HG02759 (cell line): ENCODE results near the gene ETV3L.
"Not testable (repeated sequence)": the region's sequence is repeated elsewhere in the genome, so short reads cannot be mapped to it uniquely, and the experiment has no call there.

ENCODE experiments used
- ATAC-seq: cut with Tn5 transposase; IDR thresholded peaks from one replicate; pipeline ENCODE4 v1.9.1; 2021; ENCODE audit warnings: mild to moderate bottlenecking, moderate library complexity; ENCODE audit not compliant: unreplicated experiment

Gene ETV3L

DNA sequence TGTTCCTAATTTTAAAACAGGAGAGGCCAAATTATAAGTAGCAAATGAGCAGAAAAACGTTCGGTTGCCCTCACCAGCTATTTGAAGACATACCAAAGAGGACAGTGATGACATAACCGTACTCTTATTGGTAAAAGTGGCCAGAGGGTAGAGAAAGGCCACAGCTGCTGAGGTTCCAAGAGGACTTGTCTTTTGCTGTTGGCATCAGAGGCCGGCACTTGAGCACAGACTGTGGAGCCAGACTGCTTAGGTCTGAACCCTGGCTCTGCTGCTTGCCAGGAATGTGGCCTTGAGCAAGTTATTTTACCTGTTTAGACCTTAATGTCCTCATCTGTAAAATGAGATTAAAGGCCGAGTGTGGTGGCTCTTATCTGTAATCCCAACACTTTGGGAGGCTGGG, 14.9 kb downstream of the ETV3L start:
- no peak for ATAC-seq

GRCh38 chr1:157081707-157082106, 17.9 kb downstream of the ETV3L start:
- no peak for ATAC-seq

GRCh38 chr1:157080714-157081113, 18.9 kb downstream of the ETV3L start:
- no peak for ATAC-seq

- no peak for ATAC-seq
Observed at GRCh38 chr1:157077394-157077793, 22.2 kb downstream of the ETV3L start.

DNA sequence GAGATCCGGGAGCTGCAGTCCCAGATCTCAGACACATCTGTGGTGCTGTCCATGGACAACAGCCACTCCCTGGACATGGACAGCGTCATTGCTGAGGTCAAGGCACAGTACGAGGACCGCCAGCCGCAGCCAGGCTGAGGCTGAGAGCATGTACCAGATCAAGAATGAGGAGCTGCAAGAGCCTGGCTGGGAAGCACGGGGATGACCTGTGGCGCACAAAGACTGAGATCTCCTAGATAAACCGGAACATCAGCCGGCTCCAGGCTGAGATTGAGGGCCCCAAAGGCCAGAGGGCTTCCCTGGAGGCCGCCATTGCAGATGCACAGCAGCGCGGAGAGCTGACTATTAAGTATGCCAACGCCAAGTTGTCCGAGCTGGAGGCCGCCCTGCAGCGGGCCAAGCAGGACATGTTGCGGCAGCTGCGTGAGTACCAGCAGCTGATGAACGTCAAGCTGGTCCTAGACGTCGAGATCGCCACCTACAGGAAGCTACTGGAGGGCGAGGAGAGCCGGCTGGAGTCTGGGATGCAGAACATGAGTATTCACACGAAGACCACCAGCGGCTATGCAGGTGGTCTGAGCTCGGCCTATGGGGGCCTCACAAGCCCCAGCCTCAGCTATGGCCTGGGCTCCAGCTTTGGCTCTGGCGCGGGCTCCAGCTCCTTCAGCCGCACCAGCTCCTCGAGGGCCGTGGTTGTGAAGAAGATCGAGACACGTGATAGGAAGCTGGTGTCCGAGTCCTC, 25.5 kb downstream of the ETV3L start:
- ATAC-seq: no peak

DNA sequence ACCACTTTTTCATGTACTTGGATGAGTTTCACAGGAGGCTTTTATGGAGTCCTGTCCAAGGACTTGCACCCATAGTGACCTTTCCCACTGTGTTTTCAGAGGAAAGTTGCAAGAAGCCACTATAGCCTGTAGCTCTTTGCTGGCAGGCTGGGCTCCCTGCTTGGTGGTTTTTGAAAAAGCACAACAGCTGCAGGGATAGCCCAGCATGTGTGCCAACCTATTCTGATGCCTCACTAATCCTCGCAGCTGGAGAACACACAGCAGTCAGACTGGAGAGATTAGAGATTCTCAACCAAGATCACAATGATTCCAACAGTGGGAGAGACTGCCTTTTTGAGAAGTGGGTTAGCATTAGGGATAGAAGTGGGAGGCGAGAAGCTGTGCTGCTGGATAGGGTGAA, 30.0 kb downstream of the ETV3L start:
- no peak for ATAC-seq

DNA sequence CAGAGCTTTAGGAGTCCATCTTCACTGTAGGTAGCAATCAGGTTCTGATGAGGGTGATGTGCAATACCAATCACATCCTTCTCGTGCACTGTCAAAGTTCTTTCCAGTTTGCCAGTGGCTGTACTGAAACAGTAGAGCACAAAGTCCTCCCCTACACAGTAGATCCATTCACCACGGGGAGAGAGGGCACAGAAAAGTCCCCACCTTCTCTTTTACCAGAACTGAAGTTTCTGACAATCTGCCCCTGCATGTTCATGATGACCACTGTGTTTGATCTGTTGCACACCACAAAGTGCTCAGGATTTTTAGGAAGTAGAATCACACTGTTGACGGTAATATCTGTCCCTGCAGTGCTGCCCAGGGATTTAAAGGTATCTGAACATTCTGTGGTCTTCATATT, 40.4 kb downstream of the ETV3L start:
- not testable (repeated sequence) for ATAC-seq

DNA sequence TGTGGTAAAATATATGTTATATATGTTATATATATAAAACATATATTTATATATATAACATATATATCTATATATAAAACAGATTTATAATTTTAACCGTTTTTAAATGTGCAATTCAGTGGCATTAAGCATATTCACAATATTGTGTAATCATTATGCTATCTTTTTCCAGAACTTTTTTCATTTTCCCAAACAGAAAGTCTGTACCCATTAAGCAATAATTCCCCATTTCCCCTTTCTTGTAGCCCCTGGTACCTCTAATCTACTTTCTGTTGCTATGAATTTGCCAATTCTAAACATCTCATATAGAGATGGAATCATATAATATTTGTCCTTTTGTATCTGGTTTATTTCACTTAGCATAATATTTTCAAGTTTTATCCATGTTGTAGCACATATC, 43.3 kb downstream of the ETV3L start:
- no peak for ATAC-seq

GRCh38 chr1:157055729-157056128, 43.9 kb downstream of the ETV3L start:
- ATAC-seq: not testable (repeated sequence)

DNA sequence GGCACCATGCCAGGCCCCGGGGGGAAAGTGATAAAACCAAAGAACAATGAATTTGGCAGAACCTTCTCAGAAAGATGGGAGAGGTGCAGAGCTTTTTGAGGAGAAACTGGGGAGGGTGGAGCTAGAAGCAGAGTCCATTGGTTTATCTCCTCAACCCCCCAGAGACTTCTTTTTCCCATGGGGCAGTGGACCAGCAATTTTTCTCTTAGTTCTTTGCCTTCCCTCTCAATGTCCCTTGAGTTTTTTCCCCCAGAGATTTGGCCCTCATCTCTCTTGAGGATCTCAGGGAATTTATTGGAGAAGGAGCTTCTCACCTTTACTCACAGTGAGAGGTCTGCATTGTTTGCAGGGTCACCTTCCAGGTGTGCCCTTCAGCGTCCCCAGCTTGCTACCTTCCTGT, 48.8 kb downstream of the ETV3L start:
- ATAC-seq: no peak

DNA sequence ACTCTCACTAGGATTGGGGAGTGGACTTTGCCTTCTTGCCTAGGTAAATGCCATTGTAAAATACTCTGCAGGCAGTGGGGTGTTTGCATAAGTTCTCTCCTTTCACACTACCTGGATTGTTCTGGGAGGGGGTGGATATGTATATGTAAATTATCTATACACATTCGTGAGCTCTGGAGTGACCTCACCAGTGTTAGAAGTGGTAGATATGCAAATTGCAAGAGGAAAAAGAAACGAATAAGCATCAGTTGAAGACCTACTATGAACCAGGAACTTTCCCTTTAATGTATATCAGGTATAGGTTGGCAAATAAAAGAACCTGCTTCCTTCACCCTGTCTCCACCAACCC, 52.6 kb downstream of the ETV3L start:
- no peak for ATAC-seq

DNA sequence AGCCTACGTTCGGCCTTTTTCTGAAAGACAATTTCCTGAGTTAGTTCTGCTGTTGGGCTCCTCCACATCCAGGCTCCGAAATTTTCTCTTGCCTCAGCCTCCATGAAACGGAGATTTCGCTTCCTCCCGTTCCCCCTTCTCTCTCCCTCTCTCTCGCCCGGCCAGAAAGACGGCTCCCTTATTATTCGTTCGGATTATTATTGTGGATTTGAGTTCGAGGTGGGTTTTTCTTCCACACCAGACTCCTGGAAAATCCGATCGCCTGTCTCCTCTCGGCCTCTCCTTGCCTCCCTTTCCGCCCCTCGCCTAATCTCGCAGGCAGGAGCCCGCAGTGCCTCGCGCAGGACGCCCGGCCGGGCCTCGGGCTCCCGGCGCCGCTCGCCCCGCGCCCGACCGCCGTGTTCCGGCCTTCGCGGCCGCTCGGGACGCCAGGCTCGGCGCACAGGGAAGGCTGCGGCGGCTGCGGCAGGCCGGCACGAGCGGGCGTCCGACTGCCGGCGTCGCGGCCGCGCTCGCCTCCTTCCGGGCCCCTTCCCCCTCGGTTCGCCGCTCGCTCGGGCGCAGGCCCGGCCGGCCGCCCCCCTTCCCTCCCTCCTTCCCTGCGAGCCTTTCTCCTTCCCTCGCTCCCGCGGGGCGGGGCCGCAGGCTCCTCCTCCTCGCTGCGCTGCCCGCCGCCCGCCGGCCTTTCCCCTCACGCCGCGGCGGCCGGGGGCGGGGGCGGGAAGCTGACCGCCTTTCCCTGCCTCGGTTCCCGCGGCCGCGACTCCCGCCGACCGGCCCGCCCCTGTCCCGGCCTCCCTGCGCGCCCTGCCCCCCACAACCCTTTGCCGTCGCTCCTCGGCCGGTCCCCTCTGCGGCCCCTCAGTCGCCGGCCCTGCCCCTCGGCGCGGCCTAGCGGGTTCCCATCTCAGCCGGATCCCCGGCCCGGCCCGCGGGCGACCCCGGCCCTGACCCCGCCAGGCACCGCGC, 54.1 kb downstream of the ETV3L start, which contains the start of gene ARHGEF11:
Gene ARHGEF11 (minus strand): TSS at position 493 of the 969 bp plus-strand sequence. CDS start 1,412 bp downstream, outside the sequence.
- ATAC-seq: peak; percentile 66

DNA sequence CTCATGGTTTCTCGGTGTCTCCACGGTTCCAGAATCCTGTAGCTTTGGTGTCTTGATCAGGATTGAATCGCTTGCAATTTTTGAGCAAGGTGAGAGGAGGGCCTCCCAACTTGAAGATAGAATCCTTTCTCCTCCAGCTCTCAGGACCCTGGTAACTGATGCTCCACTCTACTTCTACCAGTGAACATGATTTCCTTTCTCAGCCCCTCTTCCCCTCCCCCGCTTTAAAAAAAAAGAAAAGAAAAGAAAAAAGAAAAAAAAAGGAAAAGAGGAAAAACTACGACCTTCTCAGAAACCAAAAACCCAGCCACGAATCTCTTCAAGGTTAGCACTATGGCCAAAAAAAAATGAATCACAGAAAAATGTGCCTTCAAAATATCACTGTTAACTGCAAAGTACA, 55.3 kb downstream of the ETV3L start:
- no peak for ATAC-seq

GRCh38 chr1:157043685-157044084, 55.9 kb downstream of the ETV3L start:
- no peak for ATAC-seq

GRCh38 chr1:157042846-157043245, 56.8 kb downstream of the ETV3L start:
- no peak for ATAC-seq
